ENCODE measurements around the gene USP12. TPM values are rescaled to one million over a fixed set of nuclear protein-coding genes. Genes with fewer than 3 reads are reported as not detected.
A peak's percentile ranks its signal among the peaks of the same experiment; 100 is the strongest.

USP12 gene
- total RNA-seq, 1 donor from 2014 or later, result 30.5 TPM

DNA sequence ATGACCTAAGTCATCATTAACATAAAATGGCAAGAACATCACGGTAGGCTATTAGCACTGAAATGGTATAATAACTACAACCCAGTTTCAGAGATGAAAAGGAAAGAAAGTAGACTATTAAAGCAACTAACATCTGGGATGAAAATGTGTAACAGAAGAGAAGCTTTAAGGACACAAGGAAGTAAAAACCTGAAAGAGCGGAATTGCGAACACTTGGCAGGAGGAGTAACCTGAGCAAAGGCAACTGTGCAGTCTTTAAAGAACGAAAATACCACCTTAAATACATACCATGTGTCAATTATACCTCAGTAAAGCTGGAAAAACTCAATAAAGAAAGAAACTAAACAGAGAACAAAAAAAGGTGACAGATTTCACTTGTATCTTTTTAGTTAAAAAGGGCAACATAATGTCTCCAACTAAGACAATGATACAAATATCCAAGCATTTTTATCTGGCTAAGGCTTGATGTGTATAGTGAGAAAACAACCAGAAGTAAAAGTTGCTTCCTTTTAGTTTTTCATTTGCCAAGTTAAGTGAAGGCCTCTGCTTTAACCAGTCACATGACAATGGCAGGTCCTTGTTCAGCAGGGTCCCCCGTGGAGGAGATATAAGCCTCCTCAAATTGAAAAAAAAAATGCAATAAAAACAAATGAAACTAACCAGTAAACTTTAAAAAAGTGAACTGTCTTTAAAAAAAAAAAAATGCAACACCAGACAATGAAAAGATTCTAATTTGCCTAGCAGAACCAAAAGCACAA, 11.6 kb downstream of the USP12 start:
- DNase-seq (ENCODE audit: low read depth) (no peak), FAIRE-seq (peak; percentile 59)
- Histone ChIP-seq H4K20me1 (ENCODE audit: insufficient read depth, low read length) (peaks cover 81% of the 10 kb centered on the region), H3K9me3 (ENCODE audit: insufficient read depth, low read depth, low read length) (no peaks in the 10 kb centered on the region), H3K9ac (ENCODE audit: low read length) (no peak overlapping the region), H3K36me3 (ENCODE audit: insufficient read depth, low read length) (no peaks in the 10 kb centered on the region), H3K79me2 (ENCODE audit: insufficient read depth, low read length) (peaks cover 100% of the 10 kb centered on the region), H2AFZ (ENCODE audit: low read depth, low read length) (no peak overlapping the region), H3K4me1 (ENCODE audit: insufficient read depth, low read length) (no peaks in the 10 kb centered on the region), H3K4me2 (ENCODE audit: low read length) (no peak overlapping the region), H3K27ac (ENCODE audit: low read depth, low read length) (no peak overlapping the region), H3K27me3 (ENCODE audit: insufficient read depth, low read length) (no peaks in the 10 kb centered on the region), H3K4me3 (ENCODE audit: insufficient read depth, low read depth, low read length) (no peak overlapping the region)
- no peaks in the 10 kb centered on the region for H3K27me3 Mint-ChIP-seq (ENCODE audit: low read depth, unreplicated experiment)
- H3K4me1 Mint-ChIP-seq (ENCODE audit: low read depth, unreplicated experiment), result peaks cover 3% of the 10 kb centered on the region
- H3K4me3 Mint-ChIP-seq (ENCODE audit: unreplicated experiment), result no peak overlapping the region
- H3K36me3 Mint-ChIP-seq (ENCODE audit: low read depth, unreplicated experiment), result peaks cover 5% of the 10 kb centered on the region
- H3K27ac Mint-ChIP-seq (ENCODE audit: unreplicated experiment), result no peak overlapping the region
- TF ChIP-seq, protein P1, sequence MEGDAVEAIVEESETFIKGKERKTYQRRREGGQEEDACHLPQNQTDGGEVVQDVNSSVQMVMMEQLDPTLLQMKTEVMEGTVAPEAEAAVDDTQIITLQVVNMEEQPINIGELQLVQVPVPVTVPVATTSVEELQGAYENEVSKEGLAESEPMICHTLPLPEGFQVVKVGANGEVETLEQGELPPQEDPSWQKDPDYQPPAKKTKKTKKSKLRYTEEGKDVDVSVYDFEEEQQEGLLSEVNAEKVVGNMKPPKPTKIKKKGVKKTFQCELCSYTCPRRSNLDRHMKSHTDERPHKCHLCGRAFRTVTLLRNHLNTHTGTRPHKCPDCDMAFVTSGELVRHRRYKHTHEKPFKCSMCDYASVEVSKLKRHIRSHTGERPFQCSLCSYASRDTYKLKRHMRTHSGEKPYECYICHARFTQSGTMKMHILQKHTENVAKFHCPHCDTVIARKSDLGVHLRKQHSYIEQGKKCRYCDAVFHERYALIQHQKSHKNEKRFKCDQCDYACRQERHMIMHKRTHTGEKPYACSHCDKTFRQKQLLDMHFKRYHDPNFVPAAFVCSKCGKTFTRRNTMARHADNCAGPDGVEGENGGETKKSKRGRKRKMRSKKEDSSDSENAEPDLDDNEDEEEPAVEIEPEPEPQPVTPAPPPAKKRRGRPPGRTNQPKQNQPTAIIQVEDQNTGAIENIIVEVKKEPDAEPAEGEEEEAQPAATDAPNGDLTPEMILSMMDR (IDR thresholded peaks at IDR 0.05; ENCODE audit: insufficient read depth, low read depth, low read length), result no peak
- no peak for TF ChIP-seq EZH2 (IDR thresholded peaks at IDR 0.05; ENCODE audit: insufficient read depth, low read length)
- no peaks in the 10 kb centered on the region for H3K9me3 Mint-ChIP-seq (ENCODE audit: unreplicated experiment)

DNA sequence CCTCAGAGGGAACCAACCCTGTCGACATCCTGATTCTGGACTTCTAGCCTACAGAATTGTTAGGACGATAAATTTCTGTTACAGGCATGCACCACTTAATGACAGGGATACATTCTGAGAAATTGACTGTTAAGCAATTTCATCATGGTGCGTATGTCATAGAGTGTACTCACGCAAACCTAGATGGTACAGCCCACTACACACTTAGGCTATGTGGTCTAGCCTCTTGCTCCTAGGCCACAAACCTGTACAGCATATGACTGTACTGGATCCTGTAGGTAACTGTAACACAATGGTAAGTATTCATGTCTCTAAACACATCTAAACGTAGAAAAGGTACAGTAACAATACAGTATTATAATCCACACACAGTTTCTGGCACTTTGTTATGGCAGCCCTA, 13.3 kb downstream of the USP12 start:
- no peaks in the 10 kb centered on the region for H3K27me3 Mint-ChIP-seq (ENCODE audit: low read depth, unreplicated experiment)
- Histone ChIP-seq H3K9me3 (ENCODE audit: insufficient read depth, low read depth, low read length) (no peaks in the 10 kb centered on the region), H3K79me2 (ENCODE audit: insufficient read depth, low read length) (peaks cover 99% of the 10 kb centered on the region), H3K36me3 (ENCODE audit: insufficient read depth, low read length) (no peaks in the 10 kb centered on the region), H4K20me1 (ENCODE audit: insufficient read depth, low read length) (peaks cover 82% of the 10 kb centered on the region), H2AFZ (ENCODE audit: low read depth, low read length) (no peak overlapping the region), H3K4me3 (ENCODE audit: insufficient read depth, low read depth, low read length) (no peak overlapping the region), H3K27me3 (ENCODE audit: insufficient read depth, low read length) (no peaks in the 10 kb centered on the region), H3K9ac (ENCODE audit: low read length) (no peak overlapping the region), H3K27ac (ENCODE audit: low read depth, low read length) (no peak overlapping the region), H3K4me2 (ENCODE audit: low read length) (no peak overlapping the region), H3K4me1 (ENCODE audit: insufficient read depth, low read length) (no peaks in the 10 kb centered on the region)
- no peak overlapping the region for H3K4me3 Mint-ChIP-seq (ENCODE audit: unreplicated experiment)
- FAIRE-seq, result no peak
- TF ChIP-seq, protein P1 (IDR thresholded peaks at IDR 0.05; ENCODE audit: insufficient read depth, low read depth, low read length), result no peak
- TF ChIP-seq EZH2 (IDR thresholded peaks at IDR 0.05; ENCODE audit: insufficient read depth, low read length), result no peak
- H3K9me3 Mint-ChIP-seq (ENCODE audit: unreplicated experiment), result no peaks in the 10 kb centered on the region
- peaks cover 3% of the 10 kb centered on the region for H3K4me1 Mint-ChIP-seq (ENCODE audit: low read depth, unreplicated experiment)
- no peak overlapping the region for H3K27ac Mint-ChIP-seq (ENCODE audit: unreplicated experiment)
- no peak for DNase-seq (ENCODE audit: low read depth)
- peaks cover 5% of the 10 kb centered on the region for H3K36me3 Mint-ChIP-seq (ENCODE audit: low read depth, unreplicated experiment)

Data from astrocyte (in vitro differentiated cells and primary cell).